Mesendoderm (in vitro differentiated cells): Measurements from ENCODE around the gene NCOR1.

Experiments used
- DNase-seq: peaks from one replicate; pipeline ENCODE4 v3.0.0; 2013
- H2AK5ac ChIP-seq: 2 replicates; pipeline ENCODE4 v1.6.1; 2013; ENCODE audit warnings: low read length, inconsistent platforms
- H2BK120ac ChIP-seq: 2 replicates; pipeline ENCODE4 v1.6.1; 2013; ENCODE audit warnings: low read depth, mild to moderate bottlenecking, low read length, moderate library complexity, mixed read lengths
- H2BK15ac ChIP-seq: replicated peaks from 2 replicates; pipeline ENCODE4 v1.6.1; 2013; ENCODE audit warnings: low read depth, mild to moderate bottlenecking, moderate library complexity
- H2BK5ac ChIP-seq: 2 replicates; pipeline ENCODE4 v1.6.1; 2013; ENCODE audit warnings: low read length, inconsistent platforms
- H3K18ac ChIP-seq: 2 replicates; pipeline ENCODE4 v1.6.1; 2013; ENCODE audit warnings: mild to moderate bottlenecking, low read length, mixed read lengths
- H3K23ac ChIP-seq: one replicate; pipeline ENCODE4 v1.6.1; 2013; ENCODE audit warnings: low read length
- H3K27ac ChIP-seq: 2 replicates; pipeline ENCODE4 v1.5.1; 2013; ENCODE audit warnings: low read depth, mild to moderate bottlenecking, inconsistent platforms, low read length, moderate library complexity
- H3K27me3 ChIP-seq: 2 replicates; pipeline ENCODE4 v1.6.1; 2013; ENCODE audit warnings: low read length, control low read depth, mild to moderate bottlenecking, inconsistent platforms; ENCODE audit not compliant: insufficient read depth, poor library complexity
- H3K36me3 ChIP-seq: 2 replicates; pipeline ENCODE4 v1.6.1; 2013; ENCODE audit warnings: low read length, inconsistent platforms; ENCODE audit not compliant: control insufficient read depth, insufficient read depth
- H3K4ac ChIP-seq: one replicate; pipeline ENCODE4 v1.6.1; 2013; ENCODE audit warnings: low read depth, mild to moderate bottlenecking, low read length, moderate library complexity
- H3K4me1 ChIP-seq: 2 replicates; pipeline ENCODE4 v1.6.1; 2013; ENCODE audit warnings: low read depth, low read length, inconsistent platforms; ENCODE audit not compliant: control insufficient read depth
- H3K4me2 ChIP-seq: 2 replicates; pipeline ENCODE4 v1.6.1; 2013; ENCODE audit warnings: low read length
- H3K4me3 ChIP-seq: 2 replicates; pipeline ENCODE4 v1.5.1; 2013; ENCODE audit warnings: mild to moderate bottlenecking, low read length
- H3K56ac ChIP-seq: one replicate; pipeline ENCODE4 v1.6.1; 2013; ENCODE audit warnings: low read length
- H3K79me1 ChIP-seq: 2 replicates; pipeline ENCODE4 v1.6.1; 2013; ENCODE audit warnings: low read length, inconsistent platforms
- H3K79me2 ChIP-seq: 2 replicates; pipeline ENCODE4 v1.6.1; 2013; ENCODE audit warnings: mild to moderate bottlenecking, low read length; ENCODE audit not compliant: control insufficient read depth, insufficient read depth
- H3K9ac ChIP-seq: 2 replicates; pipeline ENCODE4 v1.6.1; 2013; ENCODE audit warnings: low read length, inconsistent platforms
- H4K5ac ChIP-seq: one replicate; pipeline ENCODE4 v1.6.1; 2013; ENCODE audit warnings: low read length
- H4K8ac ChIP-seq: one replicate; pipeline ENCODE4 v1.6.1; 2013; ENCODE audit warnings: low read depth, mild to moderate bottlenecking, control low read depth, low read length, moderate library complexity
- WGBS: extraction: QIAGEN DNeasy Blood & Tissue Kit; methylation state at CpG from one replicate; pipeline ENCODE4 v1.1.7; 2013; ENCODE audit warnings: low lambda C conversion rate, missing lambda C conversion rate; ENCODE audit not compliant: insufficient coverage; ENCODE audit errors: extremely low coverage; 5-methylcytosine and 5-hydroxymethylcytosine counted together

NCOR1 gene

DNA sequence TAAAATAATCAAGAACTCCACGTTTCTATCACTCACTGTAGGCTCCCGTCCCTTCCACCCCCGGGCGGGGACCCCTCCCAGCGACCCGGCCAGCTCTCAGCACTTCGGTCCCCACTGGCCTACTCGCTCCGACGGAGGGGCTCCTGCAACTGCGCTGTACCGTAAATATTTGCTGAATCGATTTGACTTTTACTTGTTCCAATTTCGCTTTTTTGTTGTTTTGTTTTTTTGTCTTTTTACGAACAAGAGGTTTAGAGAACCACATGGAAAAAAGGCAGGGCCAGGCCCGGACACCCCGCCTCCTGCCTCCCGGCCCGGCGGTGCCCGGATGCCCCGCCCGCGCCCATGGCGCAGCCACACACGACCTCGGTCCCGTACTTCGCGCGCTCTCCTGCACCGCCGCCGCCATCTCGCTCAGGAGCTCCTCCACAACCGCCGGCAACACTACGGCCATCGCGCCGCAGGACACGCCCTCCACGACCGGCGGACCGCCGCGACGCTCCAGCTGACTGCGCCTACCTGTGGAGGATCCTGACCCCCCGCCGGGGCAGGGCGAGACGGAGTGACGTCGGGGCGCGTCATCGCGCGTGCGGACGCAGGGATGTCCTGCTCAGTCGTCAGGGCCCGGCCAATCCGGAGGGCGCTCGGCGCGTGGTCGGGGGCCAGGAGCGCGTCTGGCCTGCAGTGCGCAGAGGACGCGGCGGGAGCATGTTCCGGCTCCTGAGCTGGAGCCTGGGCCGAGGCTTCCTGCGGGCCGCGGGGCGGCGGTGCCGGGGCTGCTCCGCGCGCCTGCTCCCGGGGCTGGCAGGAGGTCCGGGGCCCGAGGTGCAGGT lies 216.0 kb downstream of the NCOR1 start, which contains the start of the genes TTC19 and ZSWIM7:
TSS of gene TTC19 (plus strand) at position 684 of the 833 bp plus-strand sequence. CDS start at position 709, 25 bp downstream.
TSS of gene ZSWIM7 (minus strand) at position 564 of the 833 bp plus-strand sequence. CDS start at position 454, 110 bp downstream.
- Histone ChIP-seq H3K27ac (peak within 1 kb of the TSS; percentile 96), H3K79me1 (peaks cover 14% of the 10 kb centered on the region), H3K79me2 (peaks cover 20% of the 10 kb centered on the region), H3K9ac (peak within 1 kb of the TSS; percentile 90), H3K4me2 (peak within 1 kb of the TSS; percentile 89), H3K4me1 (peaks cover 3% of the 10 kb centered on the region), H3K23ac (peak within 1 kb of the TSS; percentile 97), H4K8ac (peak within 1 kb of the TSS; percentile 87), H4K5ac (no peak within 1 kb of the TSS), H2BK120ac (no peak within 1 kb of the TSS), H3K36me3 (no peaks in the 10 kb centered on the region), H2AK5ac (no peak within 1 kb of the TSS), H3K4me3 (peak within 1 kb of the TSS; percentile 90), H3K4ac (peak within 1 kb of the TSS; percentile 58), H3K18ac (peak within 1 kb of the TSS; percentile 72), H3K56ac (peak within 1 kb of the TSS; percentile 99), H3K27me3 (no peaks in the 10 kb centered on the region), H2BK5ac (peak within 1 kb of the TSS; percentile 69), H2BK15ac (no peak within 1 kb of the TSS)
- WGBS = no CpG with 5 or more reads among the region's 91 CpGs
- DNase-seq = peak; percentile 98

- Histone ChIP-seq H3K4me3 (no peak overlapping the region), H4K8ac (no peak overlapping the region), H2BK120ac (no peak overlapping the region), H3K4ac (no peak overlapping the region), H4K5ac (no peak overlapping the region), H3K9ac (no peak overlapping the region), H3K4me2 (no peak overlapping the region), H2AK5ac (no peak overlapping the region), H3K36me3 (no peaks in the 10 kb centered on the region), H3K56ac (no peak overlapping the region), H3K18ac (no peak overlapping the region), H3K27me3 (no peaks in the 10 kb centered on the region), H3K79me2 (peaks cover 20% of the 10 kb centered on the region), H3K79me1 (peaks cover 12% of the 10 kb centered on the region), H2BK5ac (no peak overlapping the region), H3K27ac (no peak overlapping the region), H3K23ac (no peak overlapping the region), H2BK15ac (no peak overlapping the region), H3K4me1 (peaks cover 3% of the 10 kb centered on the region)
- DNase-seq = no peak
- no CpG with 5 or more reads among the region's 4 CpGs for WGBS
Measured at GRCh38 chr17:15998031-15998562, 217.2 kb downstream of the NCOR1 start.

- Histone ChIP-seq H3K4me2 (no peak overlapping the region), H3K56ac (no peak overlapping the region), H3K4ac (no peak overlapping the region), H3K79me2 (peaks cover 13% of the 10 kb centered on the region), H3K4me3 (no peak overlapping the region), H2AK5ac (no peak overlapping the region), H3K23ac (no peak overlapping the region), H4K8ac (no peak overlapping the region), H3K18ac (no peak overlapping the region), H3K27me3 (no peaks in the 10 kb centered on the region), H2BK15ac (no peak overlapping the region), H2BK5ac (no peak overlapping the region), H2BK120ac (no peak overlapping the region), H3K36me3 (no peaks in the 10 kb centered on the region), H3K4me1 (peaks cover 3% of the 10 kb centered on the region), H3K79me1 (peaks cover 5% of the 10 kb centered on the region), H3K9ac (no peak overlapping the region), H4K5ac (no peak overlapping the region), H3K27ac (no peak overlapping the region)
- no CpG with 5 or more reads among the region's 6 CpGs for WGBS
- DNase-seq = no peak
Measured at GRCh38 chr17:15996322-15996721, 219.0 kb downstream of the NCOR1 start.

DNA sequence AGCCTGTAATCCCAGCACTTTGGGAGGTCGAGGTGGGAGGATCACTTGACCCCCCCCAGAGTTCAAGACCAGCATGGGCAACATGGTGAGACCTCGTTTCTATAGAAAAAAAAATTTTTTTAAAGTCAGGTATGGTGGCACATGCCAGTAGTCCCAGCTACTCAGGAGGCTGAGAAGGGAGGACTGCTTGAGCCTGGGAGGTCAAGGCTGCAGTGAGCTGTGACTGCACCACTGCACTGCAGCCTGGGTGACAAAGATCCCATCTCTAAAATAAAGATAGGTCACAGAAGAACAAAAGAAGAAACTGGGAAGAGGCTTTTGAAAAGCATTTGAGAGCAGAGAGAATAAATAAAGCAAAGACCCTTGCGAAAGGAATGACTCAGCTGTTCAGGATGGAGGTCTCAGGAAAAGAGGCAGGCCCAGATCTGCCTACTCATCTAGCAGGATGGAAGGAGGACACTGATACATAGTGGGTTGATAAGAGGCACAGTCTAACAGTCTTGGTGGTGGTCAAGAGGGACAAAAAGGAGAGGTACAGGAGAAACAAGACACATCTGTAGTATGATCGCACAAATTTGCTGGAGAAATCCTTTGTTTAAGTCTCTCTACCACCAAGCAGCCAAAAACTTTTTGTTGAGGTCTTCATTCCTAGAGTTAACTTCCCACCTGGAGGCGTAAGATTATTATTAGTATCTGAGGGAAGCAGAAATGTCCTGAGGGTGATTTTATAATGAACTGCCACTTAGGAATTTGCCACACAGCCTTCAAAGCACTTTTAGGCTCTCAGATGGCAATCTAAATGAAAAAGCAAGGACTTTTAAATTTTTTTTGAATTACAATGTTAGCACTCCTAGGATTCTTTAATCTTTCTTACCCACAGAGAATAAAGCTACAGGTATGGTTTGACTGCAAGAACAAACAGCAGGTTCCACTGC lies 233.4 kb downstream of the NCOR1 start:
- Histone ChIP-seq H3K4me3 (no peak overlapping the region), H3K4ac (no peak overlapping the region), H3K4me2 (no peak overlapping the region), H3K36me3 (peaks cover 9% of the 10 kb centered on the region), H3K27ac (no peak overlapping the region), H3K9ac (no peak overlapping the region), H4K5ac (no peak overlapping the region), H2AK5ac (no peak overlapping the region), H2BK15ac (no peak overlapping the region), H3K27me3 (no peaks in the 10 kb centered on the region), H3K79me2 (no peaks in the 10 kb centered on the region), H4K8ac (no peak overlapping the region), H2BK5ac (no peak overlapping the region), H3K79me1 (no peaks in the 10 kb centered on the region), H3K4me1 (no peaks in the 10 kb centered on the region), H3K23ac (no peak overlapping the region), H3K56ac (no peak overlapping the region), H2BK120ac (no peak overlapping the region), H3K18ac (no peak overlapping the region)
- no CpG with 5 or more reads among the region's 5 CpGs for WGBS
- peak; percentile 19 for DNase-seq

DNA sequence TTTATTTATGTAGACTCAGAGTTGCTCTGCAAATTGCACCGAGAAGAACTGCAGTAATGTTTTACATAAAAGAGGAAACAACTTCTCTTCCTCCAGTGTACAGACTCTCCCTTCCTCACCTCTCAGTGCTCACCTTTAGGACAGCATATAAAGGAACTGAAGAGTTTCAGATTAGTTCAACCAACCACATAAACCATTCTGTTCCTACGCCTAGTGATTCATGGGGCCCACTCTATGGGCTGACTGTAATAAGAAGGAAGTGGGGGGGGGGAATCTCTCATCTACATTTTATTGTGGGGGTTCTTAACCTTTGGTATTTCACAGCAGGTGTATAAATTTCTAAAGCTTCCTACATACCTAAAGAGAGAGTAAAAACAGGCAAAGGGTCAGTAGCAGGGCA lies 234.1 kb downstream of the NCOR1 start:
- H3K18ac ChIP-seq = no peak overlapping the region
- H2AK5ac ChIP-seq = no peak overlapping the region
- H3K79me2 ChIP-seq = no peaks in the 10 kb centered on the region
- H4K8ac ChIP-seq = no peak overlapping the region
- no peak overlapping the region for H3K4me3 ChIP-seq
- H3K9ac ChIP-seq = no peak overlapping the region
- no peaks in the 10 kb centered on the region for H3K4me1 ChIP-seq
- H3K27me3 ChIP-seq = no peaks in the 10 kb centered on the region
- no CpG with 5 or more reads among the region's 2 CpGs for WGBS
- DNase-seq = no peak
- no peaks in the 10 kb centered on the region for H3K79me1 ChIP-seq
- no peak overlapping the region for H2BK5ac ChIP-seq
- no peak overlapping the region for H3K4me2 ChIP-seq
- H2BK120ac ChIP-seq = no peak overlapping the region
- H4K5ac ChIP-seq = no peak overlapping the region
- no peak overlapping the region for H2BK15ac ChIP-seq
- no peak overlapping the region for H3K23ac ChIP-seq
- H3K4ac ChIP-seq = no peak overlapping the region
- H3K36me3 ChIP-seq = peaks cover 9% of the 10 kb centered on the region
- H3K56ac ChIP-seq = no peak overlapping the region
- H3K27ac ChIP-seq = no peak overlapping the region
